ENCODE results near the gene WDR54. TPM values are rescaled to one million over a fixed set of nuclear protein-coding genes. Genes with fewer than 3 reads are reported as not detected.

Gene WDR54
- total RNA-seq, 2 donors from 2014 or later, result 33.6 to 42.8 TPM

GRCh38 chr2:74474899-74475298 is 53.4 kb downstream of the WDR54 start:
- H3K4me1 Mint-ChIP-seq, result peaks cover 20% of the 10 kb centered on the region
- H3K27ac Mint-ChIP-seq, result peak overlapping the region; percentile 14
- peaks cover 2% of the 10 kb centered on the region for H3K36me3 Mint-ChIP-seq (ENCODE audit: low read depth)
- no peak for ATAC-seq
- DNase-seq, result no peak
- H3K9me3 ChIP-seq (ENCODE audit: control insufficient read depth, low read length, poor library complexity, severe bottlenecking), result no peaks in the 10 kb centered on the region
- no peak overlapping the region for H3K4me3 Mint-ChIP-seq
- no peaks in the 10 kb centered on the region for H3K27me3 Mint-ChIP-seq

Other genes with a start within 250 kb of the WDR54 start
- gene MOB1A, start 242.9 kb upstream of the WDR54 start, total RNA-seq, result 100 to 1,000 TPM; 138 to 183 TPM
- 10 to 100 TPM; 30.8 to 47.5 TPM for gene MTHFD2, start 223.1 kb upstream of the WDR54 start, total RNA-seq
- gene SLC4A5, start 78.3 kb upstream of the WDR54 start, total RNA-seq, result 10 to 100 TPM in 1 of 2 donors, 1 to 10 TPM in 1; 9.1 to 10.5 TPM
- 10 to 100 TPM; 78.5 to 85.7 TPM for gene DCTN1, start 41.4 kb upstream of the WDR54 start, total RNA-seq
- 1 to 10 TPM; 2.9 to 3.3 TPM for gene C2orf81, start 111 bp upstream of the WDR54 start, total RNA-seq
- gene RTKN, start 20.2 kb downstream of the WDR54 start, total RNA-seq, result under 1 TPM; 0.37 to 0.57 TPM
- 10 to 100 TPM; 35.1 to 45.2 TPM for gene INO80B, start 33.4 kb downstream of the WDR54 start, total RNA-seq
- 10 to 100 TPM; 61.7 to 64.2 TPM for gene WBP1, start 36.7 kb downstream of the WDR54 start, total RNA-seq
- gene MOGS, start 43.7 kb downstream of the WDR54 start, total RNA-seq, result 10 to 100 TPM; 66.2 to 68.9 TPM
- gene MRPL53, start 51.0 kb downstream of the WDR54 start, total RNA-seq, result 10 to 100 TPM; 31.4 to 67.9 TPM
- 10 to 100 TPM; 13.7 to 14.7 TPM for gene CCDC142, start 61.3 kb downstream of the WDR54 start, total RNA-seq
- 10 to 100 TPM; 32.3 to 36.6 TPM for gene TTC31, start 61.4 kb downstream of the WDR54 start, total RNA-seq
- gene LBX2, start 77.9 kb downstream of the WDR54 start, total RNA-seq, result under 1 TPM in 1 of 2 donors, not detected in 1; 0.26 TPM
- 10 to 100 TPM; 28.2 to 31.5 TPM for gene PCGF1, start 86.0 kb downstream of the WDR54 start, total RNA-seq
- gene TLX2, start 92.7 kb downstream of the WDR54 start, total RNA-seq, result 1 to 10 TPM in 1 of 2 donors, under 1 TPM in 1; 0.16 to 1.5 TPM
- gene DQX1, start 104.5 kb downstream of the WDR54 start, total RNA-seq, result under 1 TPM in 1 of 2 donors, not detected in 1; 0.23 TPM
- gene AUP1, start 108.0 kb downstream of the WDR54 start, total RNA-seq, result 100 to 1,000 TPM; 139 to 153 TPM
- 10 to 100 TPM; 18.5 to 21.4 TPM for gene HTRA2, start 108.2 kb downstream of the WDR54 start, total RNA-seq
- 1 to 10 TPM in 1 of 2 donors, under 1 TPM in 1; 0.75 to 2.0 TPM for gene LOXL3, start 132.2 kb downstream of the WDR54 start, total RNA-seq
- 10 to 100 TPM in 1 of 2 donors, 1 to 10 TPM in 1; 8.3 to 14.6 TPM for gene DOK1, start 133.0 kb downstream of the WDR54 start, total RNA-seq
- under 1 TPM in 1 of 2 donors, not detected in 1; 0.60 TPM for gene M1AP, start 226.6 kb downstream of the WDR54 start, total RNA-seq
- gene SEMA4F, start 232.5 kb downstream of the WDR54 start, total RNA-seq, result 10 to 100 TPM in 1 of 2 donors, 1 to 10 TPM in 1; 9.5 to 11.1 TPM

All from T-helper 17 cell (primary cell).